H1 (cell line): ENCODE measurements around the gene SPAG16. TPM values are rescaled to one million over a fixed set of nuclear protein-coding genes. Genes with fewer than 3 reads are reported as not detected.

Experiments
- CBX5 ChIP-seq: fragments of 300-800, 300-1000 bp; sonication (generic); IDR thresholded peaks from 2 replicates; pipeline ENCODE4 v1.7.1; 2016; ENCODE audit warnings: antibody characterized with exemption, low read length, low read depth
- CHD1 ChIP-seq: IDR thresholded peaks from 2 replicates; pipeline ENCODE4 v1.6.1; 2012; ENCODE audit warnings: low read depth, low read length, improper control_type of control experiment
- CHD2 ChIP-seq: IDR thresholded peaks from 2 replicates; pipeline ENCODE4 v1.6.1; 2012; ENCODE audit warnings: low read length, improper control_type of control experiment
- SIN3A ChIP-seq, 2 experiments: IDR thresholded peaks in 1 of 2; conservative IDR thresholded peaks in 1 of 2; 2 replicates each; pipeline ENCODE4 v1.6.1; 2011 to 2012; ENCODE audit warnings: low read length in 2 of 2, improper control_type of control experiment in 1 of 2, low read depth in 1 of 2, mild to moderate bottlenecking in 1 of 2
- polyA plus RNA-seq, 7 experiments: library from polyadenylated mRNA; depleted of rRNA in 3 of 7; stranded (reverse) in 5 of 7; unstranded in 2 of 7; fragments of >200 nt in 5 of 7; fragments of 200-250 nt in 2 of 7; gene quantifications; 1 replicate in 5 of 7; 2 replicates in 1 of 7; 4 replicates in 1 of 7; pipeline versions ENCODE4 v1.2.1 to v1.2.3, GENCODE V29; 2011 to 2013; ENCODE audit warnings: missing spikeins in 2 of 7, mixed read lengths in 2 of 7
- total RNA-seq: library from RNA; stranded (reverse); fragmentation: NEBNext Ultra II Directional; extraction: Animal tissue kit (Norgen Biotek cat#: 25700); gene quantifications from 2 replicates; pipeline ENCODE4 v1.2.1, GENCODE V29; 2021
- TF ChIP-seq, protein P1 (sequence below), 3 experiments: IDR thresholded peaks; 1 replicate in 2 of 3; 2 replicates in 1 of 3; pipeline versions ENCODE4 v1.5.1 to v1.6.1; 2011; ENCODE audit warnings: low read length in 3 of 3, mild to moderate bottlenecking in 3 of 3, inconsistent platforms in 2 of 3, low read depth in 1 of 3, moderate library complexity in 1 of 3; ENCODE audit not compliant: insufficient read depth in 1 of 3; ENCODE audit errors: control extremely low read depth in 1 of 3

The SPAG16 gene
- total and polyA plus RNA-seq, 2 of the 8 experiments (the other 6 are each of a cell fraction or from before 2014, with no cell fraction given) = 6.0 to 14.9 TPM

DNA sequence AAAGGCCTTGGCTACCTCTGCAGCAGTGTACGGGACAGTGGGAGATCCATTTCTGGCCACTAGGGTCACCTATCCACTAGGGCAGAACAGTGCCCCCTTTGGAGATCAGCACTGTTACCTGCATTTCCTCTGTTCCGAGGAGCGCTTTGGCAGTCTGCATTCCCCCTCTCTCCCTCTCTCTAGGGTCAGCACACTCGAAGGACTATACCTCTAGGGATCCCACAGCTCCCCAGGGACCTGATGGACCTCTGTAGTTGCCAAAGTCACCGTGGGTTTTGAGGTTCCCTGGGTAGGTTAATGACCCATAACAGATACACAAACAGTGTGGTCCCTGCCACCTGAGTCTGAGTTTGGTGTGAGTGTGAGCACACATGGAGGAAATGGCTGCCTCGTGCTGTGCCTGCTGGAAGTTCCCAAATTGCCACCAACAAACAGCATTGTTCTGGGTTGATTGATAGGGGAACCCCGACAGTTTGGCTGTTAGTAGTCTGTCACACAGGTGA, 1026.8 kb downstream of the SPAG16 start (continued):
- TF ChIP-seq, protein P1, sequence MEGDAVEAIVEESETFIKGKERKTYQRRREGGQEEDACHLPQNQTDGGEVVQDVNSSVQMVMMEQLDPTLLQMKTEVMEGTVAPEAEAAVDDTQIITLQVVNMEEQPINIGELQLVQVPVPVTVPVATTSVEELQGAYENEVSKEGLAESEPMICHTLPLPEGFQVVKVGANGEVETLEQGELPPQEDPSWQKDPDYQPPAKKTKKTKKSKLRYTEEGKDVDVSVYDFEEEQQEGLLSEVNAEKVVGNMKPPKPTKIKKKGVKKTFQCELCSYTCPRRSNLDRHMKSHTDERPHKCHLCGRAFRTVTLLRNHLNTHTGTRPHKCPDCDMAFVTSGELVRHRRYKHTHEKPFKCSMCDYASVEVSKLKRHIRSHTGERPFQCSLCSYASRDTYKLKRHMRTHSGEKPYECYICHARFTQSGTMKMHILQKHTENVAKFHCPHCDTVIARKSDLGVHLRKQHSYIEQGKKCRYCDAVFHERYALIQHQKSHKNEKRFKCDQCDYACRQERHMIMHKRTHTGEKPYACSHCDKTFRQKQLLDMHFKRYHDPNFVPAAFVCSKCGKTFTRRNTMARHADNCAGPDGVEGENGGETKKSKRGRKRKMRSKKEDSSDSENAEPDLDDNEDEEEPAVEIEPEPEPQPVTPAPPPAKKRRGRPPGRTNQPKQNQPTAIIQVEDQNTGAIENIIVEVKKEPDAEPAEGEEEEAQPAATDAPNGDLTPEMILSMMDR (IDR thresholded peaks at IDR 0.05; ENCODE audit: control extremely low read depth in 1 of 3, insufficient read depth in 1 of 3, low read depth in 1 of 3, low read length in 3 of 3) = peak; percentile 82 to 100 (median 97)
- TF ChIP-seq CHD1 = no peak
- no peak for TF ChIP-seq CBX5
- TF ChIP-seq CHD2 = no peak
- no peak for TF ChIP-seq SIN3A (conservative IDR thresholded peaks at IDR 0.05 in 1 of 2, IDR thresholded peaks at IDR 0.05 in 1 of 2; ENCODE audit: low read depth in 1 of 2, low read length in 2 of 2)
